ENCODE measurements around the gene FAM193B. TPM values are rescaled to one million over a fixed set of nuclear protein-coding genes. Genes with fewer than 3 reads are reported as not detected.
"Not testable (repeated sequence)": the region's sequence is repeated elsewhere in the genome, so short reads cannot be mapped to it uniquely, and the experiment has no call there.

Gene FAM193B
- polyA plus RNA-seq, 10 donors: 35.6 to 76.9 (median 45.2) TPM

- no peak for DNase-seq
Measured at GRCh38 chr5:177487975-177488374, 66.4 kb downstream of the FAM193B start.

- DNase-seq: no peak
Measured at GRCh38 chr5:177487144-177487543, 67.2 kb downstream of the FAM193B start.

- DNase-seq: no peak
Measured at GRCh38 chr5:177486256-177486655, 68.1 kb downstream of the FAM193B start.

- DNase-seq: not testable (repeated sequence)
Measured at GRCh38 chr5:177485753-177486152, 68.6 kb downstream of the FAM193B start.

GRCh38 chr5:177484902-177485549 lies 69.3 kb downstream of the FAM193B start:
- DNase-seq: no peak

- DNase-seq: no peak
Measured at GRCh38 chr5:177483994-177484901, 70.1 kb downstream of the FAM193B start.

GRCh38 chr5:177483042-177483441 lies 71.3 kb downstream of the FAM193B start:
- DNase-seq: no peak

GRCh38 chr5:177482359-177482795 lies 72.0 kb downstream of the FAM193B start:
- no peak for DNase-seq

GRCh38 chr5:177479774-177480173 lies 74.6 kb downstream of the FAM193B start:
- DNase-seq: peak in 1 of 3 donors; percentile 64

- DNase-seq: peak in 1 of 3 donors; percentile 76
Measured at GRCh38 chr5:177478711-177479646, 75.4 kb downstream of the FAM193B start.

- no peak for DNase-seq
Measured at GRCh38 chr5:177477701-177478477, 76.5 kb downstream of the FAM193B start.

GRCh38 chr5:177476531-177477233 lies 77.7 kb downstream of the FAM193B start:
- DNase-seq: no peak

GRCh38 chr5:177475563-177476427 lies 78.6 kb downstream of the FAM193B start:
- no peak for DNase-seq

GRCh38 chr5:177474846-177475562 lies 79.4 kb downstream of the FAM193B start:
- no peak for DNase-seq

- DNase-seq: peak in 1 of 3 donors; percentile 36
Measured at GRCh38 chr5:177474002-177474476, 80.3 kb downstream of the FAM193B start.

GRCh38 chr5:177473443-177474001 lies 80.8 kb downstream of the FAM193B start, which contains the start of gene DBN1:
TSS of gene DBN1 (minus strand) at chr5:177473634. CDS start at chr5:177473521, 113 bp downstream.
- peak; percentile 67 to 86 (median 71) for DNase-seq
